H1 (cell line): ENCODE data around the gene ZNF213. TPM values are rescaled to one million over a fixed set of nuclear protein-coding genes. Genes with fewer than 3 reads are reported as not detected.

Source experiments
- CTCF ChIA-PET: fragments of 300-600 bp; sonication (Branson Sonifier 250); formaldehyde crosslinking; loops from one replicate; lab custom pipeline; 2021; ENCODE audit not compliant: partially characterized antibody; lab: Charles Lee
- POLR2A ChIA-PET: fragments of 300-600 bp; sonication (Branson Sonifier 250); formaldehyde crosslinking; loops from one replicate; lab custom pipeline; 2021; ENCODE audit warnings: inconsistent platforms; ENCODE audit not compliant: partially characterized antibody; lab: Charles Lee
- DNase-seq, 2 experiments: peaks; one replicate each; pipeline versions ENCODE4 v3.0.0 to v3.0.0-alpha.2; 2010 to 2022; ENCODE audit warnings: low spot score in 2 of 2, low read depth in 1 of 2, mixed read lengths in 1 of 2
- FAIRE-seq: peaks from 2 replicates; lab custom pipeline; 2011; peaks lifted over from hg19 to GRCh38; lab: Jason Lieb, UNC
- H2AFZ ChIP-seq: 2 replicates; pipeline ENCODE4 v1.8.1; 2012; ENCODE audit warnings: low read length, inconsistent platforms
- H2AK5ac ChIP-seq: 2 replicates; pipeline ENCODE4 v1.6.1; 2013; ENCODE audit warnings: low read depth, low read length
- H2BK120ac ChIP-seq: replicated peaks from 2 replicates; pipeline ENCODE3; 2013; ENCODE audit warnings: low read depth, low read length, inconsistent platforms
- H2BK12ac ChIP-seq: 2 replicates; pipeline ENCODE4 v1.6.1; 2013; ENCODE audit warnings: low read depth, low read length
- H2BK15ac ChIP-seq: 2 replicates; pipeline ENCODE4 v1.6.1; 2013; ENCODE audit warnings: low read length
- H2BK20ac ChIP-seq: 2 replicates; pipeline ENCODE4 v1.6.1; 2013; ENCODE audit warnings: low read length
- H2BK5ac ChIP-seq: 2 replicates; pipeline ENCODE4 v1.6.1; 2013; ENCODE audit warnings: low read depth, low read length
- H3K14ac ChIP-seq: 2 replicates; pipeline ENCODE4 v1.6.1; 2013; ENCODE audit warnings: inconsistent platforms; ENCODE audit not compliant: insufficient read length
- H3K18ac ChIP-seq: 2 replicates; pipeline ENCODE4 v1.6.1; 2013; ENCODE audit warnings: low read length; ENCODE audit errors: extremely low read depth
- H3K23ac ChIP-seq: 2 replicates; pipeline ENCODE4 v1.6.1; 2013; ENCODE audit warnings: inconsistent platforms; ENCODE audit not compliant: insufficient read length
- H3K23me2 ChIP-seq: 2 replicates; pipeline ENCODE4 v1.6.1; 2013; ENCODE audit warnings: low read depth, low read length
- H3K27ac ChIP-seq: 2 replicates; pipeline ENCODE4 v1.6.1; 2011; ENCODE audit warnings: low read depth, low read length, inconsistent platforms
- H3K27me3 ChIP-seq, 4 experiments: replicated peaks in 1 of 4; 1 replicate in 1 of 4; 2 replicates in 3 of 4; pipeline versions ENCODE4 v1.6.1 to v1.8.1; 2011 to 2013; ENCODE audit warnings: low read length in 3 of 4, mild to moderate bottlenecking in 3 of 4, inconsistent platforms in 2 of 4, mixed read lengths in 2 of 4, moderate library complexity in 1 of 4; ENCODE audit not compliant: control insufficient read depth in 3 of 4, insufficient read depth in 3 of 4; ENCODE audit errors: extremely low read depth in 1 of 4
- H3K36me3 ChIP-seq, 4 experiments: 2 replicates each; pipeline versions ENCODE4 v1.6.1 to v1.8.1; 2011 to 2013; ENCODE audit warnings: mild to moderate bottlenecking in 4 of 4, low read length in 3 of 4, moderate library complexity in 2 of 4, control low read depth in 1 of 4, inconsistent platforms in 1 of 4; ENCODE audit not compliant: insufficient read depth in 4 of 4, control insufficient read depth in 2 of 4
- H3K4ac ChIP-seq: replicated peaks from 2 replicates; pipeline ENCODE3; 2013; ENCODE audit warnings: low read length, low read depth, mixed read lengths, inconsistent platforms; ENCODE audit not compliant: insufficient read length
- H3K4me1 ChIP-seq, 4 experiments: replicated peaks in 1 of 4; 1 replicate in 1 of 4; 2 replicates in 3 of 4; pipeline versions ENCODE4 v1.6.1 to v1.8.1; 2011 to 2013; ENCODE audit warnings: low read length in 3 of 4, inconsistent platforms in 2 of 4, mixed read lengths in 1 of 4; ENCODE audit not compliant: insufficient read depth in 4 of 4, control insufficient read depth in 3 of 4
- H3K4me2 ChIP-seq, 2 experiments: 2 replicates each; pipeline versions ENCODE4 v1.6.1 to v1.8.1; 2011 to 2013; ENCODE audit warnings: low read depth in 2 of 2, low read length in 2 of 2, control low read depth in 1 of 2, inconsistent platforms in 1 of 2, mild to moderate bottlenecking in 1 of 2; ENCODE audit not compliant: insufficient read depth in 1 of 2
- H3K4me3 ChIP-seq, 4 experiments: fragments of 200-600, 300-600 bp in 1 of 4; sonication (generic), shearing (Covaris generic), sonication (Bioruptor Twin) in 1 of 4; 2 replicates each; pipeline versions ENCODE4 v1.5.1 to v1.8.1; 2011 to 2016; ENCODE audit warnings: low read length in 4 of 4, low read depth in 3 of 4, control low read depth in 2 of 4, inconsistent platforms in 2 of 4, mild to moderate bottlenecking in 2 of 4, mixed read lengths in 1 of 4, moderate library complexity in 1 of 4; ENCODE audit not compliant: insufficient read depth in 2 of 4; ENCODE audit errors: extremely low read depth in 1 of 4
- H3K56ac ChIP-seq: replicated peaks from 2 replicates; pipeline ENCODE3; 2013; ENCODE audit warnings: low read depth, mild to moderate bottlenecking, mixed read lengths, low read length, inconsistent platforms; ENCODE audit not compliant: insufficient read length
- H3K79me1 ChIP-seq: 2 replicates; pipeline ENCODE4 v1.6.1; 2013; ENCODE audit warnings: low read depth, low read length, control low read depth
- H3K79me2 ChIP-seq, 2 experiments: 2 replicates each; pipeline versions ENCODE4 v1.6.1 to v1.8.1; 2012 to 2013; ENCODE audit warnings: low read length in 2 of 2, mild to moderate bottlenecking in 2 of 2, inconsistent platforms in 1 of 2; ENCODE audit not compliant: insufficient read depth in 2 of 2, control insufficient read depth in 1 of 2
- H3K9ac ChIP-seq, 4 experiments: replicated peaks in 1 of 4; 1 replicate in 1 of 4; 2 replicates in 3 of 4; pipeline versions ENCODE4 v1.6.1 to v1.8.1; 2011 to 2013; ENCODE audit warnings: low read depth in 3 of 4, low read length in 3 of 4, control low read depth in 2 of 4, mild to moderate bottlenecking in 2 of 4, moderate library complexity in 2 of 4, inconsistent platforms in 1 of 4; ENCODE audit errors: extremely low read depth in 1 of 4
- H3K9me3 ChIP-seq, 2 experiments: 2 replicates each; pipeline versions ENCODE4 v1.6.1 to v1.8.1; 2012 to 2013; ENCODE audit warnings: mild to moderate bottlenecking in 2 of 2, moderate library complexity in 2 of 2, control low read depth in 1 of 2, inconsistent platforms in 1 of 2, low read depth in 1 of 2, low read length in 1 of 2, mixed read lengths in 1 of 2; ENCODE audit not compliant: insufficient read depth in 2 of 2
- H4K20me1 ChIP-seq, 2 experiments: replicated peaks in 1 of 2; 2 replicates each; pipeline versions ENCODE3 to v1.8.1; 2011 to 2013; ENCODE audit warnings: inconsistent platforms in 2 of 2, low read length in 2 of 2, mild to moderate bottlenecking in 1 of 2; ENCODE audit not compliant: insufficient read depth in 2 of 2, control insufficient read depth in 1 of 2
- H4K5ac ChIP-seq: 2 replicates; pipeline ENCODE4 v1.6.1; 2013; ENCODE audit warnings: low read length, low read depth, mixed read lengths, inconsistent platforms; ENCODE audit not compliant: insufficient read length
- H4K8ac ChIP-seq: 2 replicates; pipeline ENCODE4 v1.8.0; 2013; ENCODE audit warnings: mild to moderate bottlenecking, moderate library complexity, low read length, inconsistent platforms; ENCODE audit not compliant: insufficient read depth; ENCODE audit errors: extremely low read depth
- H4K91ac ChIP-seq: replicated peaks from 2 replicates; pipeline ENCODE3; 2013; ENCODE audit warnings: low read length, mixed read lengths, inconsistent platforms; ENCODE audit not compliant: insufficient read length
- ASH2L ChIP-seq: fragments of 200-600, 300-600 bp; sonication (generic); IDR thresholded peaks from one replicate; pipeline ENCODE4 v1.7.1; 2017; ENCODE audit warnings: low read length
- BCL11A ChIP-seq, 2 experiments: IDR thresholded peaks; one replicate each; pipeline ENCODE4 v1.6.1; 2011; ENCODE audit warnings: low read depth in 2 of 2, low read length in 2 of 2, mild to moderate bottlenecking in 2 of 2
- BRCA1 ChIP-seq: IDR thresholded peaks from 2 replicates; pipeline ENCODE4 v1.6.1; 2012; ENCODE audit warnings: low read depth, low read length, improper control_type of control experiment
- CREB1 ChIP-seq: IDR thresholded peaks from 2 replicates; pipeline ENCODE4 v1.6.1; 2012; ENCODE audit warnings: inconsistent platforms
- JUND ChIP-seq: IDR thresholded peaks from 2 replicates; pipeline ENCODE4 v1.6.1; 2011; ENCODE audit warnings: mild to moderate bottlenecking, improper control_type of control experiment, low read length
- KDM1A ChIP-seq: fragments of 200-600, 300-600 bp; sonication (generic); IDR thresholded peaks from 2 replicates; pipeline ENCODE4 v1.7.1; 2016; ENCODE audit warnings: mild to moderate bottlenecking, low read length, borderline replicate concordance
- RBBP5 ChIP-seq: IDR thresholded peaks from 2 replicates; pipeline ENCODE4 v1.7.1; 2012; ENCODE audit warnings: low read depth, mild to moderate bottlenecking, inconsistent platforms, low read length, moderate library complexity, borderline replicate concordance
- SP1 ChIP-seq: IDR thresholded peaks from 2 replicates; pipeline ENCODE4 v1.6.1; 2011; ENCODE audit warnings: low read depth, low read length
- SRF ChIP-seq: IDR thresholded peaks from 2 replicates; pipeline ENCODE4 v1.6.1; 2011; ENCODE audit warnings: mild to moderate bottlenecking, low read depth, low read length, moderate library complexity
- WGBS, 2 experiments: shearing (Covaris generic) in 1 of 2; methylation state at CpG; one replicate each; pipeline versions ENCODE4 v1.1.6 to v1.1.7; 2013 to 2015; ENCODE audit warnings: low lambda C conversion rate in 2 of 2, mixed read lengths in 2 of 2, inconsistent platforms in 1 of 2, low coverage in 1 of 2, missing lambda C conversion rate in 1 of 2; ENCODE audit not compliant: insufficient replicate concordance in 2 of 2, insufficient coverage in 1 of 2, insufficient read length in 1 of 2; ENCODE audit errors: extremely low coverage in 1 of 2, missing lambda C conversion rate in 1 of 2; 5-methylcytosine and 5-hydroxymethylcytosine counted together
- polyA plus RNA-seq, 7 experiments: library from polyadenylated mRNA; depleted of rRNA in 3 of 7; stranded (reverse) in 5 of 7; unstranded in 2 of 7; fragments of >200 nt in 5 of 7; fragments of 200-250 nt in 2 of 7; gene quantifications; 1 replicate in 5 of 7; 2 replicates in 1 of 7; 4 replicates in 1 of 7; pipeline versions ENCODE4 v1.2.1 to v1.2.3, GENCODE V29; 2011 to 2013; ENCODE audit warnings: missing spikeins in 2 of 7, mixed read lengths in 2 of 7
- total RNA-seq: library from RNA; stranded (reverse); fragmentation: NEBNext Ultra II Directional; extraction: Animal tissue kit (Norgen Biotek cat#: 25700); gene quantifications from 2 replicates; pipeline ENCODE4 v1.2.1, GENCODE V29; 2021
- TF ChIP-seq, protein P1 (sequence below): IDR thresholded peaks from 2 replicates; pipeline ENCODE4 v1.6.1; 2012; ENCODE audit warnings: inconsistent platforms

Gene ZNF213
- total and polyA plus RNA-seq, 2 of the 8 experiments (the other 6 are each of a cell fraction or from before 2014, with no cell fraction given), result 1.6 to 6.9 TPM

DNA sequence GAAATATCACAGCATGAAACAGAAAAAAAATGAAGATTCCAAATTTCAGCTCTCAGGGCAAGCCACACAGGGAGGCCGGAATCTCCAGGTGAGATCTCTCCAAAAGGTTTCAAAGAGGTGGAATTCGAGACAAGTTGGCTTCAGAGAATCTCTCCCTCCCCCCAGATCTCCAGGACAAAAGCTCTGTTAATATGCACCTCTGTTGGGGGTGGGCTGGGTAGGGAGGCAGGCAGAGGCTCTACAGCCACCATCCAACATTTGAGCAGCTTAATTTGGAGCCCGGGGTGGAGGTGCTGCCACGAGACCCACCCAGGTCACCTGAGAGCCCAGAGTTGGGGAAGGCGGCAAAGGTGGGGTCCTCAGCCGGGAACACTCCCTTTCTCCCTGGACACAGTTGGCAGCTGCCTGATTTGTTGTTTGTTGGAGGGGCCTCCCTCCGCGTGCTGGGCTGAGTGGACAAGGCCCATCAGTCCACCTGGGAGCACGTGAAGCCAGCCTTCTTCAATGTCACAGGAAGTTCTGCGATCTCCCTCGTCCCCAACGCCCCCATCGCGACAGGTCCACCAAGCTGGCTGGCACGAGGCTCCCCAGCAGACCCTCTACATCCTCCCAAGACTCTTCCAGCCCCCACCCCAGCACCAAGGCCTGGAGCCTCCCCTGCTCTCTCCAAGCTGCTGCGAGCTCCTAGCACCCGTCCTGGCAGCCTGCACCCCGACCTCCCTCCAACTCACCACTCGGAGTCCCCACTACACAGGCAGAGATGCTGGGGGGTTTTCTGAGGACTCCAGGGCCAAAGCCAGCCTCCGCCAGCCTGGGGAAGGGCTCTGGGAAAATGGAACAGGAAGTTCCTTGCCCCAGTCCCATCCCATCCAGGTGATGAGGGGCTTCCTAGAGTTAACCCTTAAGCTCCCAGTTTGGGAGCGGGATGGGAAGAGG, 36.1 kb upstream of the ZNF213 start, which contains the start of gene ZSCAN10:
TSS of gene ZSCAN10 (minus strand) at position 836 of the 936 bp plus-strand sequence. CDS start 6,357 bp downstream, outside the sequence.
- peak within 1 kb of the TSS; percentile 99 for H2BK5ac ChIP-seq
- DNase-seq (peak; percentile 72 to 86), FAIRE-seq (no peak)
- no peak within 1 kb of the TSS for H2AFZ ChIP-seq
- peak within 1 kb of the TSS; percentile 100 for H4K91ac ChIP-seq
- H2AK5ac ChIP-seq, result peak within 1 kb of the TSS; percentile 98
- peaks cover 0 to 4% of the 10 kb centered on the region in 2 experiments for H4K20me1 ChIP-seq
- H2BK15ac ChIP-seq, result peak within 1 kb of the TSS; percentile 97
- peak within 1 kb of the TSS; percentile 93 for H3K27ac ChIP-seq
- H3K36me3 ChIP-seq, result peaks cover 0 to 9% (median 0%) of the 10 kb centered on the region in 4 experiments; a peak in 2 of 8 replicates
- H3K18ac ChIP-seq, result peak within 1 kb of the TSS; percentile 100
- peak within 1 kb of the TSS; percentile 55 to 88 (median 87) for H3K9ac ChIP-seq
- H3K4ac ChIP-seq, result peak within 1 kb of the TSS; percentile 100
- CTCF ChIA-PET, result interaction anchor here (0.5 to 36.8 kb wide), 19 partner anchors 10 to 80 kb away, joined by 3 to 619 read pairs (median 6); partner anchors contain the start of genes CLDN6, ZNF205 and ZNF213
- H3K4me3 ChIP-seq, result peak within 1 kb of the TSS; percentile 67 to 96 (median 88)
- H3K27me3 ChIP-seq, result no peaks in the 10 kb centered on the region
- H2BK20ac ChIP-seq, result peak within 1 kb of the TSS; percentile 91; the same call in 1 of the 2 replicates
- peak within 1 kb of the TSS; percentile 99 for H4K5ac ChIP-seq
- H4K8ac ChIP-seq, result peak within 1 kb of the TSS; percentile 87; the same call in 1 of the 2 replicates
- H3K4me2 ChIP-seq, result peak within 1 kb of the TSS; percentile 82 to 94
- peaks cover 4% of the 10 kb centered on the region; the same call in 1 of the 2 replicates for H3K79me1 ChIP-seq
- peaks cover 11 to 49% of the 10 kb centered on the region in 2 experiments; a peak in 3 of 4 replicates for H3K79me2 ChIP-seq
- POLR2A ChIA-PET, result interaction anchor here (0.6 to 15.4 kb wide), 44 partner anchors 10 to 185 kb away, joined by 3 to 169 read pairs (median 6); partner anchors contain the start of genes CLDN6, CLDN9, HCFC1R1 and IL32
- H3K23me2 ChIP-seq, result peaks cover 20% of the 10 kb centered on the region
- peak within 1 kb of the TSS; percentile 99 for H2BK120ac ChIP-seq
- H3K14ac ChIP-seq, result peak within 1 kb of the TSS; percentile 95
- H3K4me1 ChIP-seq, result peaks cover 14 to 30% (median 16%) of the 10 kb centered on the region in 4 experiments
- 3% methylated on average over 15 of the region's 21 CpGs; no CpG with 5 or more reads in 1 of the 2 experiments for WGBS, 2 experiments
- peak within 1 kb of the TSS; percentile 98 for H2BK12ac ChIP-seq
- H3K56ac ChIP-seq, result peak within 1 kb of the TSS; percentile 93
- H3K9me3 ChIP-seq, result no peaks in the 10 kb centered on the region
- H3K23ac ChIP-seq, result no peak within 1 kb of the TSS
- TF ChIP-seq ASH2L (peak; percentile 51), RBBP5 (no peak), JUND (no peak), SRF (no peak), BCL11A (IDR thresholded peaks at IDR 0.05; ENCODE audit: low read depth in 2 of 2, low read length in 2 of 2) (no peak), CREB1 (no peak), KDM1A (no peak), BRCA1 (no peak), SP1 (peak; percentile 92)
- TF ChIP-seq, protein P1, sequence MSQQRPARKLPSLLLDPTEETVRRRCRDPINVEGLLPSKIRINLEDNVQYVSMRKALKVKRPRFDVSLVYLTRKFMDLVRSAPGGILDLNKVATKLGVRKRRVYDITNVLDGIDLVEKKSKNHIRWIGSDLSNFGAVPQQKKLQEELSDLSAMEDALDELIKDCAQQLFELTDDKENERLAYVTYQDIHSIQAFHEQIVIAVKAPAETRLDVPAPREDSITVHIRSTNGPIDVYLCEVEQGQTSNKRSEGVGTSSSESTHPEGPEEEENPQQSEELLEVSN, result peak; percentile 55; the same call in 1 of the 2 replicates
